ENCODE data around the gene AKT1. TPM values are rescaled to one million over a fixed set of nuclear protein-coding genes. Genes with fewer than 3 reads are reported as not detected.

The AKT1 gene
- total RNA-seq, 4 donors from 2014 or later = 44.4 to 70.4 (median 57.0) TPM

DNA sequence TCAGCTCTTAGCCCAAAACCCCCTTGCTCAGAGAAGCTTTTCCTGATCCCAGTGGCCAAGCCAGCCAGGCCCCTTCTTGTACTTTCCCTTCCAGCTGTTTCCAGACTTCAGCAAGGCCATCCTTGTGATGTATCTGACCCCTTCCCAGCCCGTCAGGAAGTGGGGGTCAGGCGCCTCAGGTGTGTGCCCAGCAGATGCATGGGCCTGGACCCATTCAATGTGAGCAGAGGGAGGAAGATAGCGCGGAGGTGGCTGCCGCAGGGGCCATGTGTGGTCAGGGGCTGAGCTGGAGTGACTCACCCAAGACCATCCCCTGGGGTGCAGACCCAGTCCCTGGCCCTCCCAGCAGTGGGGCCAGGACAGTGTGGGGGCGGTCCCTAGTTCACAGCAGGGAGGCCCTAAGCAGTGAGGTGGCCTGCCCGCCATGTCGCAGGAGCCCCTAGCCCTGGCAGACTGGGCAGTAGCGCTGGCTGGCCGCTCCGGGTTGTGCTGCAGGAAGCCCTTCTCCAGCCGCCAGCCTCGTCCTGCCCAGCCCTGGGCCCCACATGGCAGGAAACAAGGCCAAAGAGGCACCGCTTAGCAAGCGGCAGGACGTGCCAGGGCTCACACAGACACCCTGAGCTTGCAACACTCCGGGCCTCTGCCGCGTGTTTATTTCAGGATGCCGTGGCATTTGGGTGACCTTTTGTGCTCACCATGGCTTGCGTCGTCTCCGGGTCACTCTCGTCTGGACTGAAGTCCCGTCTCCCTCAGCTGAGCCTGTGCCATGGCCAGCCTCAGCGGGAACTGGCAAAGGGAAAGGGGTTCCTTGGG is 59.5 kb downstream of the AKT1 start:
- peak; percentile 96 to 99 for DNase-seq
- TF ChIP-seq CTCF (IDR thresholded peaks at IDR 0.05 in 4 of 5, conservative IDR thresholded peaks at IDR 0.05 in 1 of 5) = no peak
- peak; percentile 51 to 77 for TF ChIP-seq POLR2A (IDR thresholded peaks at IDR 0.05)
- Histone ChIP-seq H3K36me3 (peaks cover 0 to 20% of the 10 kb centered on the region in 2 donors), H3K4me3 (peak overlapping the region in 1 of 4 donors; percentile 6), H3K27ac (peak overlapping the region; percentile 91 to 96 (median 95)), H3K9me3 (no peaks in the 10 kb centered on the region), H3K4me1 (peaks cover 63 to 65% of the 10 kb centered on the region in 2 donors), H3K27me3 (no peaks in the 10 kb centered on the region)
- in situ Hi-C loops (cut with MboI; ENCODE audit: low sequenced_read_pairs in 4 of 4) (no loop called here), intact Hi-C loops (cut with DNase I; ENCODE audit: low total_unique reads) (loop anchor here (1.0 kb wide), 1 partner anchor 12 kb away; the partner anchor contains the start of gene ADSS1)
- peak; percentile 69 to 78 for ATAC-seq

DNA sequence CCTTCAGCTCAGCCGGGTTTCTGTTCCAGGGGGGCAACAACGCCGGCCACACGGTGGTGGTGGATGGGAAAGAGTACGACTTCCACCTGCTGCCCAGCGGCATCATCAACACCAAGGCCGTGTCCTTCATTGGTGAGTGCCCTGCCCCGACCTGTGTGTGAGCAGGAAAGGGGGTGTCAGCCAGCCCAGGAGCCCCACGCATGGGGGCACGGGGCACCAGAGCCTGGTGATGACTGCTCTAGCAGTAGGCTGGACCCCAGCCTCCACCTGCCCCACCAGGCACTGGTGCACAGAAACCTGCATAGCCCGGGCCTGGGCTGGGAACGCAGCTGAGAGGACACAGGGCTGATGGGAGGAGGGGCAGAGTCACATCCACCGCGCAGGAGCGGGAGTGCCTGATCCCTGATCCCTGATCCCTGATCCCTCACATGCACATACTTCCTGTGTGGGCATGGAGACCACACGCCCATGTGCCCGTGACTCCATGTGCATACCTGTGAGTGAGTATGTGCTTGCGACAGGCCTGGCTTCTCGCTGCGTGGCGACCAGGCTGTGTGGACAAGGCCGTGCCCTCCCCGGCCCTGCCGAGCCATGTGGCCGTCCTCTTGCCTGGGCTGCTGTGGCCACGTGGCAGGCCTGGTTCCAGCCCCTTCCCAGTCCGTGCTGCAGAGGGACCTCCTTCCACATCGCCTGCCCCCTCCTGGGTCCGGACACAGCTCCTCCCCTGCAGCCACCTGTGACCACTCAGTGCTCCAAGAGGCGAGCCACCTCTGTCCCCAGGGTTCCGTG is 60.4 kb downstream of the AKT1 start:
- in situ Hi-C loops (cut with MboI; ENCODE audit: low sequenced_read_pairs in 4 of 4) (no loop called here), intact Hi-C loops (cut with DNase I; ENCODE audit: low total_unique reads) (no loop called here)
- Histone ChIP-seq H3K27ac (peak overlapping the region; percentile 91 to 96 (median 95)), H3K36me3 (peaks cover 0 to 11% of the 10 kb centered on the region in 2 donors), H3K4me3 (no peak overlapping the region), H3K27me3 (no peaks in the 10 kb centered on the region), H3K9me3 (no peaks in the 10 kb centered on the region), H3K4me1 (peaks cover 69 to 71% of the 10 kb centered on the region in 2 donors)
- TF ChIP-seq POLR2A (IDR thresholded peaks at IDR 0.05) = peak; percentile 40 to 57
- TF ChIP-seq CTCF (IDR thresholded peaks at IDR 0.05 in 4 of 5, conservative IDR thresholded peaks at IDR 0.05 in 1 of 5) = peak in 1 of 5 experiments; percentile 8
- peak; percentile 20 to 25 for ATAC-seq
- peak; percentile 78 to 92 for DNase-seq

DNA sequence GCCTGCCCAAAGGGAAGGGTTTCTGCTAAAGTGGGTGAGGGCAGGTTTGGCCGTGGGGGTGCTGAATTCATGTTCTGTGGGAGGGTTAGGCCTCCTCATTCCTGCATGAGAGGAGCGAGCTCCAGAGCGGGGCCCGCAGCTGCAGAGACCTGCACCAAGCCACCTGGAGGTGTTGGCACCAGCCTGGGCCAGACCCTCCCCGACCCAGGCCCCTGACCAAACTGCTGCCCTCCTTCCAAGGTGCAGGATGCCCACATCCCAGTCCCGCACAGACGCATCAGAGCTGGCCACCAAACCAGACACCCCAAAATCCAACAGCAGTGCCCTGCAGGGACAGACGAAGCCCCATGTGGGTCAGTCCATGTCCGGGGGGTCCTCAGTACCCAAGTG is 61.0 kb downstream of the AKT1 start:
- DNase-seq (no peak), ATAC-seq (no peak)
- no peaks in the 10 kb centered on the region for H3K9me3 ChIP-seq
- intact Hi-C loops (cut with DNase I; ENCODE audit: low total_unique reads) (no loop called here), in situ Hi-C loops (cut with MboI; ENCODE audit: low sequenced_read_pairs in 4 of 4) (no loop called here)
- H3K36me3 ChIP-seq = peaks cover 0 to 5% of the 10 kb centered on the region in 2 donors
- peak overlapping the region; percentile 91 to 96 (median 95) for H3K27ac ChIP-seq
- no peak for TF ChIP-seq CTCF (IDR thresholded peaks at IDR 0.05 in 4 of 5, conservative IDR thresholded peaks at IDR 0.05 in 1 of 5)
- no peak for TF ChIP-seq POLR2A (IDR thresholded peaks at IDR 0.05)
- H3K27me3 ChIP-seq = no peaks in the 10 kb centered on the region
- H3K4me1 ChIP-seq = peaks cover 73 to 76% of the 10 kb centered on the region in 2 donors
- H3K4me3 ChIP-seq = no peak overlapping the region

GRCh38 chr14:104734051-104734587 is 61.4 kb downstream of the AKT1 start:
- no peak for TF ChIP-seq POLR2A (IDR thresholded peaks at IDR 0.05)
- no peak for TF ChIP-seq CTCF (IDR thresholded peaks at IDR 0.05 in 4 of 5, conservative IDR thresholded peaks at IDR 0.05 in 1 of 5)
- intact Hi-C loops (cut with DNase I; ENCODE audit: low total_unique reads) (no loop called here), in situ Hi-C loops (cut with MboI; ENCODE audit: low sequenced_read_pairs in 4 of 4) (no loop called here)
- Histone ChIP-seq H3K4me3 (no peak overlapping the region), H3K36me3 (peaks cover 0 to under 1% of the 10 kb centered on the region in 2 donors), H3K27me3 (no peaks in the 10 kb centered on the region), H3K4me1 (peaks cover 73 to 77% of the 10 kb centered on the region in 2 donors), H3K27ac (peak overlapping the region; percentile 91 to 96 (median 95)), H3K9me3 (no peaks in the 10 kb centered on the region)
- DNase-seq (peak; percentile 24 to 68), ATAC-seq (no peak)
